Right lobe of liver (tissue), 4 donors: ENCODE results near the gene CDT1.

Source experiments
- CTCF ChIP-seq, 4 donors: fragments of 200-600 bp in 3 of 4; fragments of 450-650 bp in 1 of 4; IDR thresholded peaks; one replicate each; pipeline versions ENCODE4 v1.5.1 to v1.8.0; 2016 to 2022; ENCODE audit warnings: antibody characterized with exemption in 4 of 4, mild to moderate bottlenecking in 2 of 4
- POLR2A ChIP-seq: fragments of 450-650 bp; IDR thresholded peaks from one replicate; pipeline ENCODE4 v1.6.1; 2017; ENCODE audit warnings: antibody characterized with exemption, mild to moderate bottlenecking
- donor health status: DM: no; HTN: no; CAD: no.
- donor health status: DM: no; HTN: no; CAD: no.
- donor health status: DM: no; HTN: yes; CAD: no.

DNA sequence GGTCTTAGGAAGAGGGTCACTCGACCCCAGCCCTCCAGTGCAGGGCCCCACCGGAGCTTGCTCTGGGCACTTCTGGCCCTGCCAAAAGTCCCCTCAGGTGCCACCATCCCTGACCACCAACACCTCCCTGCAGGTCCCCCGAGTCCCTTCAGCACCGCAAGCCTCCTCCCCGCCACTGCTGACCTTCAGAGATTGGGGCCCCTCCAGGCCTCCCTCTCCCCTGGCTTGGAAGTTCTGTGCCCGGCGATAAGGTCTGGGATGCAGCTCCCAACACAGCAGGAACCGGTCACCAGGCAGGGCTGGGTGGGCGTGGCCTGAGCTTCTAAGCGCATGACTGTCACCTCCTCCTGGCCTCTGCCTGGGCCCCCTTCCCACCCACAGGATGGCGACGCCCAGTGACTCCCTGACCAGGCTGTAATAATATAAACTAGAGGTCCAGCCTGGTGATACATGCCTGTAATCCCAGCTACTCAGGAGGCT lies 29.7 kb upstream of the CDT1 start:
- no peak for TF ChIP-seq CTCF (IDR thresholded peaks at IDR 0.05)
- TF ChIP-seq POLR2A, result no peak
